Esophagus squamous epithelium (tissue), 5 donors: ENCODE data around the gene ARHGAP44. TPM values are rescaled to one million over a fixed set of nuclear protein-coding genes. Genes with fewer than 3 reads are reported as not detected.

ENCODE experiments used
- DNase-seq: peaks from one replicate; lab custom pipeline; 2025; lab: John Stamatoyannopoulos, UW
- H3K27ac ChIP-seq, 4 donors: fragments of 200-600 bp; sonication (generic); one replicate each; pipeline ENCODE4 v1.5.1; 2016 to 2019; ENCODE audit warnings: mild to moderate bottlenecking in 1 of 4
- H3K27me3 ChIP-seq, 4 donors: fragments of 200-600 bp; sonication (generic); 1 replicate in 3 of 4; 2 replicates in 1 of 4; pipeline versions ENCODE4 v1.5.1 to v1.6.0; 2017 to 2021; ENCODE audit warnings: antibody characterized with exemption in 1 of 4
- H3K36me3 ChIP-seq, 3 donors: fragments of 200-600 bp; sonication (generic); one replicate each; pipeline ENCODE4 v1.5.1; 2016 to 2019
- H3K4me1 ChIP-seq, 3 donors: fragments of 200-600 bp; sonication (generic); one replicate each; pipeline ENCODE4 v1.5.1; 2017 to 2019
- H3K4me3 ChIP-seq, 4 donors: fragments of 200-600 bp; sonication (generic); 1 replicate in 3 of 4; 2 replicates in 1 of 4; pipeline ENCODE4 v1.5.1; 2016 to 2019; ENCODE audit warnings: mild to moderate bottlenecking in 2 of 4, moderate library complexity in 1 of 4
- H3K9me3 ChIP-seq, 3 donors: fragments of 200-600 bp; sonication (generic); one replicate each; pipeline ENCODE4 v1.5.1; 2016 to 2019
- POLR2A ChIP-seq, 4 donors: fragments of 450-650 bp; IDR thresholded peaks; one replicate each; pipeline ENCODE4 v1.6.1; 2017; ENCODE audit warnings: antibody characterized with exemption in 4 of 4, mild to moderate bottlenecking in 4 of 4, moderate library complexity in 3 of 4
- WGBS, 2 donors: methylation state at CpG; one replicate each; pipeline ENCODE4 v1.1.5; 2018; 5-methylcytosine and 5-hydroxymethylcytosine counted together
- intact Hi-C: fragments of 100-400 bp; cut with DNase I; formaldehyde crosslinking; loops from one replicate; pipeline ENCODE4 v1.15.0; 2022
- total RNA-seq, 4 donors: library from RNA; depleted of rRNA; stranded (reverse); fragments of >200 nt; gene quantifications; one replicate each; pipeline ENCODE4 v1.1.0, GENCODE V29; 2016
- TF ChIP-seq, protein P1 (sequence below), 6 experiments: fragments of 450-650 bp in 4 of 6; fragments of 200-600 bp in 2 of 6; sonication (generic) in 2 of 6; IDR thresholded peaks; one replicate each; pipeline ENCODE4 v1.5.1; 2016 to 2019; ENCODE audit warnings: antibody characterized with exemption in 6 of 6, mild to moderate bottlenecking in 4 of 6, moderate library complexity in 4 of 6
- donor health status: DM: yes; HTN: yes; CAD: no.

Gene ARHGAP44
- total RNA-seq, 4 donors from 2014 or later = 0.61 to 1.9 (median 0.89) TPM

DNA sequence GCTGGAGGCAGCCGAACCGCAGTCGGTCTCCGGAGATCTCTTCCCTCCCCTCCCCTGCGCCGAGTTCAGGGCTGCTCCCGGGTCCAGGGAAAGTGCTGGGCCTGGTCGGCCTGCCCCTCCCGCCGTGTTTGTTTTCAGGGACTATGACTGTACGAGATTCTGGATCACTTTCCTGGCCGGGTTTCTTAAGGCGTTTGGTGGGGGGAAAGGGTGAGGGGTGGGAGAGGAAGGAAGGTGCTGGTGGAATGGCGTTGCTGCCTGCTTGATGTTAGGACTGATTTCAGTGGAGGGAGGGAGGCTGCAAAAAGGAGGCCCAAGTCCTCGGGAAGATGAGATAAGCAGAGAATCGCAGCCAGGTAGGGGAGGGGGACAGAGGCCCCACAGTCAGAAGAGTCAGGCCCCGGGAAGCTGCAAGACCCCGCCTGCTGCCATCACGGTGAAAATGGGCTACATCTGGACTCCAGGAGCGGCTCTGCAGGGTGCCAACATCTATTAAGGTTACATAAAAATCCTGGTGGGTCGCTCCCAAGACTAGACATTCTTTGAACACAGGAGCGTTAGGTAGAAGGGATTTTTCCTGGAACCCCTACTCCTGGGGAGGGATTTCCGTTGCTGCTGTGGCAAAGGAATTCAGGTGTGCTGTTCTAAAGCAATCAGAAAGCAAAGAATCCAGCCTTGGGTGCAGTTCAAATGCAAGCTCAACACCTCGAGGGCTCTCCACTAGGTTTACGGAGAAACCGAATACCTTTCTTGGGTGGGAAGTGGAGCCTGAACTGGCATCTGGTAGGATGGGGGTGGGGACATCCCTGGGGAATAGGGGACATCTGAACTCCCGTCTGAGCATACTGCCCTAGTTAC, 1.2 kb downstream of the ARHGAP44 start:
- no peak for DNase-seq
- TF ChIP-seq, protein P1, sequence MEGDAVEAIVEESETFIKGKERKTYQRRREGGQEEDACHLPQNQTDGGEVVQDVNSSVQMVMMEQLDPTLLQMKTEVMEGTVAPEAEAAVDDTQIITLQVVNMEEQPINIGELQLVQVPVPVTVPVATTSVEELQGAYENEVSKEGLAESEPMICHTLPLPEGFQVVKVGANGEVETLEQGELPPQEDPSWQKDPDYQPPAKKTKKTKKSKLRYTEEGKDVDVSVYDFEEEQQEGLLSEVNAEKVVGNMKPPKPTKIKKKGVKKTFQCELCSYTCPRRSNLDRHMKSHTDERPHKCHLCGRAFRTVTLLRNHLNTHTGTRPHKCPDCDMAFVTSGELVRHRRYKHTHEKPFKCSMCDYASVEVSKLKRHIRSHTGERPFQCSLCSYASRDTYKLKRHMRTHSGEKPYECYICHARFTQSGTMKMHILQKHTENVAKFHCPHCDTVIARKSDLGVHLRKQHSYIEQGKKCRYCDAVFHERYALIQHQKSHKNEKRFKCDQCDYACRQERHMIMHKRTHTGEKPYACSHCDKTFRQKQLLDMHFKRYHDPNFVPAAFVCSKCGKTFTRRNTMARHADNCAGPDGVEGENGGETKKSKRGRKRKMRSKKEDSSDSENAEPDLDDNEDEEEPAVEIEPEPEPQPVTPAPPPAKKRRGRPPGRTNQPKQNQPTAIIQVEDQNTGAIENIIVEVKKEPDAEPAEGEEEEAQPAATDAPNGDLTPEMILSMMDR (IDR thresholded peaks at IDR 0.05) = no peak
- no peak for TF ChIP-seq POLR2A (IDR thresholded peaks at IDR 0.05)
- WGBS, 2 donors = 15 to 17% methylated on average over 11 to 15 of the region's 27 CpGs

DNA sequence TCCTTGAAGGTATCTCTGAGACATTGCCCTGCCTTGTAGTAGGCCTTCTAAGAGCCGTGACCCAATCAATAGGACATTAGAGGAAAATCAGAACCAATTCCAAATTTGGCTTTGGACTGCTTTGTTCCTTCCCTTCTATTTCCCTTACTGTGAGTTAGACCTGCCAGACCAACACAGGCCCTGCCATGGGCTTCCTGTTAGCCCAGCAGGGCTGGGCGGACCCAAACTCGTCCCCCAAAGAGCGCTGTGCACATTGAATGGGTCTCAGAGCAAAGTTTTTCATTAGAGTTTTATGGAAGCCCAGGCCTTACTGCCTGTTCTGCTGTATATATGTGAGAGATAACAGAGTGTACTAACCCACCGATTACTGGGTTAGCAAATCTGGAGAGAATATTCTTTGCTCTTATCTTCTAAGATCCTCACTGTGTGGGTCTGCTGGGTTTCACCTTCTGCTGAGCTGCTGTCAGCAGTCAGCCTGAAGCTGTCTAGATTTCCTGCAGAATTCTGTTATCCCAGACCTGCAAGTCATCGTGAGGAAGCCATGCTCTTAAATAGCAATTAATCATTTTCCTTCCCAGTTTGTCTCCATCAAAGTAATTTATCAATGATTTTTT, 5.7 kb downstream of the ARHGAP44 start:
- TF ChIP-seq, protein P1 (IDR thresholded peaks at IDR 0.05) = no peak
- no peak for TF ChIP-seq POLR2A (IDR thresholded peaks at IDR 0.05)
- peaks cover 0 to 9% (median 3%) of the 10 kb centered on the region in 3 donors for H3K4me1 ChIP-seq
- H3K27me3 ChIP-seq = peaks cover 0 to 16% (median 0%) of the 10 kb centered on the region in 4 donors
- H3K27ac ChIP-seq = no peak overlapping the region
- H3K9me3 ChIP-seq = no peaks in the 10 kb centered on the region
- 59 to 62% methylated on average over 5 of the region's 6 CpGs for WGBS, 2 donors
- H3K36me3 ChIP-seq = no peaks in the 10 kb centered on the region
- intact Hi-C loops = no loop called here
- DNase-seq = no peak
- no peak overlapping the region for H3K4me3 ChIP-seq

More for the DNA sequence above, 1.2 kb downstream of the ARHGAP44 start:
- H3K27me3 ChIP-seq = peaks cover 0 to 40% (median 0%) of the 10 kb centered on the region in 4 donors
- H3K9me3 ChIP-seq = no peaks in the 10 kb centered on the region
- H3K4me1 ChIP-seq = peaks cover 0 to 19% (median 7%) of the 10 kb centered on the region in 3 donors
- intact Hi-C loops = no loop called here
- H3K4me3 ChIP-seq = peak overlapping the region; percentile 46 to 82 (median 66)
- peak overlapping the region in 1 of 4 donors; percentile 60 for H3K27ac ChIP-seq
- H3K36me3 ChIP-seq = no peaks in the 10 kb centered on the region

DNA sequence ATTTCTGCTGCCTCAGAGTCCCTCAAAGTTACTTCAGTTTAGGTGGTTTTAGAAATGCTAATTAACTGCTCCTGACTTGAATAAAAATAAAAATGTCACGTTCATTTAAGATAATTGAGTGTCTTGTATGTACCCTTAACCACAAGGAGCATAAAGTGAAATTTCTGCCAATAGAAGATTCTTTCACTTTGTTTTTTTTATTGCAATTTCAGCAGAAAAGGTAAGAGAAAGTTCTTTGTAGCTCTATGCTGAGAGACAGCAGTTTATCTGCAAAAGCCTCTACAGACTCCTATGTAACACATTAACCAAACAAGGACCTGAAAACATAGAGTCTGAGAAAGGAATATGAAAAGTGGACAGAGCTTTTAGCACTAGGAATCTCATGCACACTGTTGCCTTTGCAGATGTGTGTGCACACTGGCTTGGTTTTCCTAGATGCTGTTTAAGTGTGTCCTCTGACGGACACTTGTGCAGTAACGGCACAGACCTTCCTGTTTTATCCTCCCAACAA, 11.6 kb downstream of the ARHGAP44 start:
- TF ChIP-seq, protein P1 (IDR thresholded peaks at IDR 0.05) = no peak
- no peak for TF ChIP-seq POLR2A (IDR thresholded peaks at IDR 0.05)
- Histone ChIP-seq H3K4me1 (no peaks in the 10 kb centered on the region), H3K27ac (no peak overlapping the region), H3K9me3 (no peaks in the 10 kb centered on the region), H3K36me3 (no peaks in the 10 kb centered on the region), H3K4me3 (no peak overlapping the region), H3K27me3 (no peaks in the 10 kb centered on the region)
- intact Hi-C loops = no loop called here
- WGBS, 2 donors = 60 to 64% methylated on average over 3 of the region's 3 CpGs
- no peak for DNase-seq

DNA sequence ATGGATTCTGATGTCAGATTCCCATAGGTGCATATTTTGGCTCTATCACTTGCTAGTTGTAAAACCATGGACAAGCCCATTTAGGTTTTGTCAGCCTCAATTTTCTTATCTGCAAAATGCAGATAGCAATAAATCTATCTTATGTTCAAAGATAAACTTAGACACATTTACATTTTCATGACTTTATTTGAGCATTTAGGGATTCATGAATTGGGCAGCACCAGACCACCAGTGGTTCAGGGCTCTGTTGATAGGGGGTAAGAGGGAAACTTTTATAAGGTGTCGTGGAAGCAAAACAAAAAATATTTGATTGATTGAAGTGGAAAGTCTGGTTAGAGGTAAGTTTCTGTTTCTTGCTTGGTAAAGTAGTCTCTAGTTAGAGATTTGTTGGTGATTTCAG, 17.3 kb downstream of the ARHGAP44 start:
- 83 to 96% methylated on average over 1 of the region's 1 CpG for WGBS, 2 donors
- no peak overlapping the region for H3K4me3 ChIP-seq

More for the DNA sequence above, 17.3 kb downstream of the ARHGAP44 start:
- Histone ChIP-seq H3K27me3 (no peaks in the 10 kb centered on the region), H3K36me3 (no peaks in the 10 kb centered on the region), H3K4me1 (no peaks in the 10 kb centered on the region), H3K9me3 (peaks cover 0 to 17% (median 0%) of the 10 kb centered on the region in 3 donors), H3K27ac (no peak overlapping the region)
- DNase-seq = no peak
- intact Hi-C loops = no loop called here
- TF ChIP-seq, protein P1 (IDR thresholded peaks at IDR 0.05) = no peak
- no peak for TF ChIP-seq POLR2A (IDR thresholded peaks at IDR 0.05)
